GM19372 (cell line): Measurements from ENCODE around the gene UGT2A1.
A peak's percentile ranks its signal among the peaks of the same experiment; 100 is the strongest.
"Not testable (repeated sequence)": the region's sequence is repeated elsewhere in the genome, so short reads cannot be mapped to it uniquely, and the experiment has no call there.

ENCODE experiments used
- ATAC-seq: cut with Tn5 transposase; IDR thresholded peaks from one replicate; pipeline ENCODE4 v1.9.1; 2021; ENCODE audit warnings: mild to moderate bottlenecking, low read depth, moderate library complexity; ENCODE audit not compliant: unreplicated experiment

Gene UGT2A1

DNA sequence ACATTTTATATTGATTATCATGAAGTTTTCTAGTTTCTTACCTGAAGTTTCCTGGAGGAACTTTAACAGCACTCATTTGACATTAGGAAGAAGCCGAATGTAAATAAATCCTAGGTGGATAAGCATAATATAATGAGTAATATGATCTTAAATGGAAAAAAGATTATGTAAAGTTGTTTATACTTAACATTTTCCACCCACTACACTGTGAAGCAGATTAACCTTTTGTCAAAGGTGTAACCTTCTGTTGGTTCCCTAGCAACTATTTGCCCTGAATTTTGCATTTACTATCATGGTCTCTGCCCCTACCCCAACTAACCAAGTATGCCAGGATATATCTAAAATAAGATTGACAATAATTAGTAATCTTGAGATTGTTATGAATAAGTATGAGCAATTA, at the start of gene UGT2A1:
TSS of gene UGT2A1 (minus strand) at position 101 of the 400 bp plus-strand sequence. CDS start 5,603 bp downstream, outside the sequence.
- no peak for ATAC-seq

DNA sequence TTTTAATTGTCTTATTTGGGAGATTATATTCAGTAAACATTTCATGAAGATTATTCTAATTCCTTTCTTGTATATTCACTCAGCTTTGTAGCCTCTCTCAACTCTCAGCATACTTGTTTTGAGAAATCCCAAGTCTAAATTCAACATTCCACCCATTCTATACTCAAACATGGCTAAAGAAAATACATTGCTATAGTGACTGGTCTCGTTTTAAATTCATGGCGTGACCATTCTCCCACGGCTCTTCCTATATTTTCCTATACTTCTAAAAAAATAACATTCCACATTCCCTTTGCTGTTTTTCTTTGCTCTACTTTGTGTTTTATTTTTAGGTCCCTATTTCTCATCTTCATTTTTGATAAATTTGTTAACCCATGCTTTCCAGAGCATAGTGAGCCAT, 49.2 kb upstream of the UGT2A1 start:
- ATAC-seq = no peak

DNA sequence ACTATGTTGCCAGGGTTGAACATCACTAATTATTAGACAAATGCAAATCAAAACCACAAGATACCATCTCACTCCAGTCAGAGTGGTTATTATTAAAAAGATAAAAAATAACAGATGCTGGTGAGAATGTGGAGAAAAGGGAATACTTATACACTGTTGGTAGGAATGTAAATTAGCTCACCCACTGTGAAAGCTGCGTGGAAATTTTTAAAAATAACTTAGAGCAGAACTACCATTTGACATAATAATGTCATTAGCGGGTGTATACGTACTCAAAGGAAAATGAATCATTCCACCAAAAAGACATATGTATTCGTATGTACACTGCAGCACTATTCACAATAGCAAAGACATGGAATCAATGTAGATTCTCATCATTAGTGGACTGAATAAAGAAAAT, 48.6 kb upstream of the UGT2A1 start:
- ATAC-seq = no peak

DNA sequence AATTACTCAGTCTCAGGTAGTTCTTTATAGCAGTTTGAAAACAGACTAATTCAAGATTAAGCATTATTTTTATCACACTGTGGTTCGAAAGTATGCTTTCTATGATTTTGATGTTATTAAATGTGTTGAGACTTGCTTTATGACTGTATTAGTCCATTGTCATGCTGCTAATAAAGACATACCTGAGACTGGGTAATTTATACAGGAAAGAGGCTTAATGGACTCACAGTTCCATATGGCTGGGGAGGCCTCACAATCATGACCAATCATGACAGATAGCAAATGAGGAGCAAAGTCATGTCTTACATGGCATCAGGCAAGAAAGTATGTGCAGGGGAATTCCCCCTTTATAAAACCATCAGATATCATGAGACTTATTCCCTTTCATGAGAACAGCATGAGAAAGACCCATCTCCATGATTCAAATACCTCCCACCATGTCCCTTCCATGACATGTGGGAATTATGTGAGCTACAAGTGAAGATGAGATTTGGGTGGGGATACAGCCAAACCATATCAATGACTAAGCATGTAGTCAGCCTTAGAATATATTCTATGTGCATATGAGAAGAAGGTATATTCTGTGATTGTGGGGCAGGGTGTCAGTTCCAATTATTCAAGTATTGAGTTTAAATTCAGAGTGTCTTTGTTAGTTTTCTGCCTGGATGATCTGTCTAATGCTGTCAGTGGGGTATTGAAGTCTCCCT, 44.6 kb upstream of the UGT2A1 start:
- ATAC-seq = no peak

DNA sequence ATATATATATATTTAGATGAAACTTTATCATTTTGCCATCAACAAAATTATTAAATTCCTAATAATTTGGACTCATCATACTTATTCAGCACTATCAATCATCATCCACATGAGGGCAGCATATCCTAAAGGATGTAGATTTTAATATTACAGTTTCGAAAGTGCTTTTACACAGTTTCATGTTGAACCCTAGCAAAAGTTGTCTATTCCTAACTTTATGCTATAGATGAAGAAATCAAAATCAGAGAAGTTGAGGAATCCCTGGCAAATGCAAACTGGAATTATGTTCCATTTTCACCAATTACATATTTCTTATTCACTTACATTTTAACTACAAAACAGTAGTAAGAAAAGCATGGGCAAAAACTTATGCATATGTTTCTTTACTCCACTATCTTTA, 36.6 kb upstream of the UGT2A1 start:
- peak; percentile 54 for ATAC-seq

DNA sequence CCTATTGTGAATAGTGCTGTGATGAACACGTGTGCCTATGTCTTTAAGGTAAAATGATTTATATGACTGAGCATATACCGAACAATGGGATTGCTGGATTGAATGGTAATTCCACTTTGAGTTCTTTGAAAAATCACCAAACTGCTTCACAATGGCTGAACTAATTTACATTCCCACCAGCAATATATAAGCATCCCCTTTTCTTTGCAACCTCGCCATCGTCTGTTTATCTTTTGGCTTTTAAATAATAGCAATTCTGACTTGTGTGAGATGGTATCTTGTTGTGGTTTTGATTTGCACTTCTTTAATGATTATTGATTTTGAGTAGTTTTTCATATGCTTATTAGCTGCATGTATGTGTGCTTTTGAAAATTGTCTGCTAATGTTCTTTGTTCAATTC, 31.8 kb upstream of the UGT2A1 start:
- ATAC-seq = no peak

DNA sequence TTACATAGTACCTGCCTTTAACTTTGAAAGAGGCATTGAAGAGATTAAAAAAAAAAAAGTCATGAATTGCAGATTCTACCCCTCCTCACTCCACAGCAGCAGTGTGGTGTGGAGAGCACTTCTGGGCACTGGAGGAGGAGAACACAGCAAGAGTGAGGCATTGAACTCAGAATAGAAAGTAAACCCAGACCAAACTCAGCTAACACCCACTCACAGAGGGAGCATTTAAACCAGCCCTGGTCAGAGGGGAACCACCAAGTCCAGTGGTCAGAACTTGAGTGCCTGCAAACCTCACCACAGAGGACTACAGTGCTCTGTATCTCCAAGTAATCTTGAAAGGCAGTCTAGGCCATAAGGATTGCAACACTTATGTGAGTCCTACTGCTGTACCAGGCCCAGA, 15.6 kb upstream of the UGT2A1 start:
- ATAC-seq = no peak

DNA sequence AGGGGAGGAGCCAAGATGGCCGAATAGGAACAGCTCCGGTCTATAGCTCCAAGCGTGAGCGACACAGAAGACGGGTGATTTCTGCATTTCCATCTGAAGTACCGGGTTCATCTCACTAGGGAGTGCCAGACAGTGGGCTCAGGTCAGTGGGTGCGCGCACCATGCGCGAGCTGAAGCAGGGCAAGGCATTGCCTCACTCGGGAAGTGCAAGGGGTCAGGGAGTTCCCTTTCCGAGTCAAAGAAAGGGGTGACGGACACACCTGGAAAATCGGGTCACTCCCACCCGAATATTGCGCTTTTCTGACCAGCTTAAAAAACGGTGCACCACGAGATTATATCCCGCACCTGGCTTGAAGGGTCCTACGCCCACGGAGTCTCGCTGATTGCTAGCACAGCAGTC, 11.0 kb upstream of the UGT2A1 start:
- ATAC-seq = not testable (repeated sequence)

DNA sequence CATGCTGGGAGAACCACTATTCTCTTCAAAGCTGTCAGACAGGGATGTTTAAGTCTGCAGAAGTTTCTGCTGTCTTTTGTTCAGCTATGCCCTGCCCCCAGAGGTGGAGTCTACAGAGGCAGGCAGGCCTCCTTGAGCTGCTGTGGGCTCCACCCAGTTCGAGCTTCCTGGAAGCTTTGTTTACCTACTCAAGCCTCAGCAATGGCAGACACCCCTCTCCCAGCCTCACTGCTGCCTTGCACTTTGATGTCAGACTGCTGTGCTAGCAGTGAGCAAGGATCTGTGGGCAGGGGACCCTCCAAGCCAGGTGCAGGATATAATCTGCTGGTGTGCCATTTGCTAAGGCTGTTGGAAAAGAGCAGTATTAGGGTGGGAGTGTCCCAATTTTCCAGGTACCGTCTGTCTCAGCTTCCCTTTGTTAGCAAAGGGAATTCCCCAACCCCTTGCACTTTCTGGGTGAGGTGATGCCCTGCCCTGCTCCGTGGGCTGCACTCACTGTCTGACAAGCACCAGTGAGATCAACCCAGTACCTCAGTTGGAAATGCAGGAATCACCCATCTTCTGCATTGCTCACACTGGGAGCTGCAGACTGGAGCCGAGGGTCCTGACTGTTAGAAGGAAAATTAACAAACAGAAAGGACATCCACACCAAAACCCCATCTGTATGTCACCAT, 8.2 kb upstream of the UGT2A1 start:
- ATAC-seq = not testable (repeated sequence)

DNA sequence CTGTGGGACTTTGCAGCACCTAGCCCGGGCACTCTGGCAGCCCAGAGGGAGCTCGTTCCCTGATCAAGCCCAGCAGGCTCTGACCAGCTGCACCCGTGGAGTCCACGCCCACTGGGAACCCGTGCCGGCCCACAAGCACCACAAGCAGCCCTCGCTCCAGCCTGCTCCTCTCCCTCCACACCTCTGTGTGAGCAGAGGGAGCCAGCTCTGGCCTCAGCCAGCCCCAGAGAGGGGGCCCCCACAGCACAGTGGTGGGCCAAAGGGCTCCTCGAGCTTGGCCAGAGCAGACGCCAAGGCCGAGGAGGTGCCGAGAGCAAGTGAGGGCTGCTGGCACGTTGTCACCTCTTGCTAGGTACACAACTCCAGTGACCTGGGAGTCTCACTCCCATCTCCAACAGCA, 5.1 kb upstream of the UGT2A1 start:
- no peak for ATAC-seq

DNA sequence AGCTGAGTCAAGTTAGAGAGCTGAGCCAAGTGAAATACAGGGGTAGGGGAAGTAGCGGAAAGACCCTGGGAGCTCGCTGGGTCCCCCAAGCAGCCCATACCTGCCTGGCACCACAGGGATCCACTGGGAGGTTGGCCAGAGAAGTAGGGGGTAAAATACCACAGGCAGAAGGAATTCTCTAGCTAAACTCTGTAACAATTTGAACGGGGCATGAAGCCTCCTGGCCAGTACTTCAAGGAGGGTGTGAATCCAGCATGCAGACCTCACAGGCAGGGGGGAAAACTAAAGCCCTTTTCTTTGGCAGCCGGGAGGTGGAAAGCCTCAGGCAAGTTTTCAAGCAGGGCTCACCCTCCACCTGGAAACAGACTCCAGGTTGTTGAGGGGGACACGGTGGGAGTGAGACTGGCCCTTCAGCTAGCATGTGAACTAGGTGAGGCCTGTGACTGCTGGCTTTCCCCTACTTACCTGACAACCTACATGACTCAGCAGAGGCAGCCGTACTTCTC, 3.7 kb upstream of the UGT2A1 start:
- no peak for ATAC-seq

DNA sequence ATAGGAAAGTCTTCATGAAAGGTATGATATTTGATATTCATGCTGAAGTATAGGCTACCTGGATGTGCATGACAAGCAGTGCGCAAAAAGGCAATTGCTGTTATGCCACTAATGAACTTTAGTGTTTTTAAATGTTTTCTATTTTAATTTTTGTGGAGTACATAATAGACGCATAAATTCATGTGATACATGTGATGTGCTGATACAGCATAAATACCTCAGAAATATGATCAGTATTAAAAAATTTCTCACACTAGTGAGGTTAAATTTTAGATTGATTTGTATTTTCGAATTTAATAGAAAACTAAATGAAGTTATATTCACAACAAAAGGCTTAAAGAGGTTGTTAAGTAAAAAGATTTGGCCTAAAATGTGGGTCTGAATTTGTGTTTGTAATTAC, 2.2 kb downstream of the UGT2A1 start:
- no peak for ATAC-seq

DNA sequence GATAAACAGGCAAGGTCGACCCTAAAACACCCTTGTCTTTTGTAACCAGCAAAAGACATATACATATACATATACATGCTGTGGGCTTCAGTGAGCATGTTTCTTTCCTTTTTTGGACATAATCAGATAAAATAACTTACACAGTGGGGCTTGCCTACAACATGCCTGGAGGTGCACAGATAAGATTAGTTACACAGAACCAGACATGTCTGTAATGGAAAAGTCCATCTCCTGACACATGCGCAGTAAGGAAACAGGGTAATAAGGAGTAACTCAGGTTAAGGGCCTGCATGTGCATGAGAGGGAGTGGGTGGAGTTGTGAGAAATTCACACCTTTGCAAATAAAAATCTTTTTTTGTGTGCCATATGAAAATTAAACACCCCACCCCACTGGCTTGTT, 3.4 kb downstream of the UGT2A1 start:
- no peak for ATAC-seq

DNA sequence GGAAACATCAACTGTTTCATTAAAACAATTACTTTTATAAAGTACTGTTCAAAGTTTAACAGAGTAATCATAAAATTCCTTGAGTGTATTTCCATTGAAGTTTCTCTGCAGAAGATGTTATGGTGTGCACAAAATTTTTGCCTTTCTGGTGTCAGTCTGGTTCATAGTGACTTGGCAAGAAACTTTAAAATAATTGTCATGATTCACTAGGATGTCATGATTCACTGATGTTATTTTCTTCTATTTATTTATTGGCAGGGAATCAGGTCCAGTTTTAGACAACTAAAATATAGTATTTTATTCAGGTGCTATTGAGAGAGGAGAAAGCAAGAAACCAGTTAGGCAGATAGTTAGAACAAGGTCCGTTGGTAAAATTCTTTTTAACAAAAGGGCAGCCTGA, 3.8 kb downstream of the UGT2A1 start:
- ATAC-seq = no peak

DNA sequence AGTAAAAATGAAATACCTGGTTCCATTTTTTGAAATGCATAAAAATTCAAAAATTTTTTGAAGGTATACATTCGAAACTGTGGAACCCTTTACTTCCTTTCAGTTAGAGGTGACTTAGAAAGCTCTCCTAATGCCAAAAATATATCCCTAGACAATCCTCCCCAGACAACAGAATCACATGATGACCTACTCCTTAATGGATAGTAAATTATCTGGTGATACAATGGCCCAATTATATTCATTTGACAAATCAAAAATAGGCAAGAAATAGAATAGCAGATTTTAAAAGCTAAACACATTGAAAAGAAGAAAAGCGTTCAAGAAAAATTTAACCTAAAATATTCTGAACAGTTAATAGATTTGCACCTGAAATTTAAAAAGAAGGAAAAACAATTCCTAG, 10.1 kb downstream of the UGT2A1 start:
- no peak for ATAC-seq

DNA sequence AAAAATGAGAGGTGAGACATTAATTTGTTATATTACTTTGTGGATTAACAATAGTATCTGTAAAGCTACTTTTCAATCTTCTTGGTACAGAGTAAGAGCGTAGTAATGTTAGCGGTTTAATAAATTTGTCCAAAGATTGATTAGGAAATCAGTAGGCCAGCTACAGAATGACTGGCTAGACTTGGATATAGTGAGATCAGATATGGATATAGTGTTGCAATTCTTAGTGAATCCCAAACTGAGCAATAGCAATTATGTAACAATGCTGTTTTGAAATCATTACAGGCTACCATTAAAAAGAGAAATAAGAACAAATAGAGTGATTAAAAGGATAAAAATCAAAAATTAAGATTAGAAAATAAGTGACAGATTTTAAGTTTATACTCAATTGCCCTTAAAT, 12.8 kb downstream of the UGT2A1 start:
- ATAC-seq = no peak

DNA sequence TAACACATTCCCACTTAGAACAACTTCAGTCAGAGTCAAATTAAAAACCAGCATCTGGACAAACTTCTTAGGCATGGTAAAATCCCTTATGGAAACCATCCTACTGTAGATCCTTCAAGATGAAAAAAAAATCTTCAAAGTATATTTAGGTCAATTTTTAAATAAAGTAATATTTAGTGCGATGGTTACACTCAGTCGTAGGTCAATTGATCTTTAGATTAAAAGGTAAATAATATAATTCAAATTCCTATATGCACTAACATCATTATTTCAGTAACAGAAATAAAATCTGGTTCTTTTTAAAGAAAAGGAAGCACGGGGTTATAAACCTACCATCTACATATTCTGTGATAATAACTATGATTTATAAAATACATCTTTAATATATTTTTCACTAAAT, 13.5 kb downstream of the UGT2A1 start, which contains the start of gene UGT2A2:
TSS of gene UGT2A2 (minus strand) at position 101 of the 400 bp plus-strand sequence. CDS start at position 99, 2 bp downstream.
- ATAC-seq = no peak

DNA sequence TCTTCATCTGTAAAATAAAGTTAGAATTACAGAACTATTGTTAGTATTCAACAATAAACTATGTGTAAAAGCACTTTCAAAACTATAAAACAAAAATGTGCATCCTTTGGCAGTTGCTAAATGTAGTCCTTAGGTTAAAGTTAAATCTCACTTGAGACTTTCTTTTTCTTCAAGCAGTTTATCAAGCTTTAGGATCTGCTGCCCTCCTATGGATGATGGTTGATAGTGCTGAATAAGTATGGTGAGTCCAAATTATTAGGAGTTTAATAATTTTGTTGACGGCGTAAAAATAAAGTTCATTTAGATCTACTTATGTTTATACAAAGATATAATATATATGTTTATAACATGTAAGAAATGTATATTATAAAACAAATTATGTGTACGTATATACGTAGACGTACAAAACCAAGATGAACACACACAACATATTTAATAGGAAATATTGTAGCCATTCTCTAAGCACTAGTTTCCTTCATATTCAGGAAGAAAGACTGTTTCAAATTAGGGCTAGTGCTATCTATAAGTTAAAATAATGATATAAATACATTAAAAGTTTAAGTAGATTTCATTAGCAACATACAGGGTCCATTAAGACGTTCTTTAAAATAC, 35.9 kb downstream of the UGT2A1 start:
- ATAC-seq = no peak

DNA sequence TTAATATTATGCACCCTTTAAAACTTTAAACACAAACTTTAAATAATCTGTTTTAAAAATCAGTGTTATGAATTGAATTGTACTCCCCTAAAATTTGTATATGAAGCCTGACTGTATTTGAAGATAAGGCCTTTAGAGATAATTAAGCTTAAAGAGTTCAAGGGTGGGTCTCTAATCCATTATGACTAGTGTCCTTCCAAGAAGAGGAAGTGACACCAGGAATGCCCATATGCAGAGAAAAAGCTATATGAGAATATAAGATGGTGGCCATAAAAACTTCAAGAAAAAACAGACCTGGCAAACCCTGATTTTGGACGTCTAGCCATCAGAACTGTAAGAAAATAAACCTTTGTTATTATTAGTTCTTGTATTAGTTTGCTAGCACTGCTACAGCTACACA, 42.6 kb downstream of the UGT2A1 start:
- no peak for ATAC-seq

DNA sequence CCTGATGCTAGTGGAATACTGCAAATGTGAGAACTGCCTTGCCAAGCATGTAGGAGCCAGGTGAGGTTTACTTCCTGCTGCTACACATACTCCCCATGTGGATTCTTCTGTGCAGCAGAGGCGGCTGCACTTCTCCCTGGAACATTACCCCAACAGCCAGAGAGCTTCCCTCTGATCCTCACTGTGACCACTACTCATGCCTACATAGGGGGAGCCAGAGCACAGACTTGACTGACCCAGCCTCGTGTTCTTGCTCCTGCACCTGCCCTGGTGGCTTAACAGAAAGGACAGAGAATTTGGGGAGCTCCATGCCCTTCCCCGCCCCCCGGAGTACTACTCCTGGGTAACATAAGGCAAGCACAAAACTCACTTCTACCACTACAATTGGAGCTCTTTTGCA, 52.0 kb downstream of the UGT2A1 start:
- no peak for ATAC-seq

DNA sequence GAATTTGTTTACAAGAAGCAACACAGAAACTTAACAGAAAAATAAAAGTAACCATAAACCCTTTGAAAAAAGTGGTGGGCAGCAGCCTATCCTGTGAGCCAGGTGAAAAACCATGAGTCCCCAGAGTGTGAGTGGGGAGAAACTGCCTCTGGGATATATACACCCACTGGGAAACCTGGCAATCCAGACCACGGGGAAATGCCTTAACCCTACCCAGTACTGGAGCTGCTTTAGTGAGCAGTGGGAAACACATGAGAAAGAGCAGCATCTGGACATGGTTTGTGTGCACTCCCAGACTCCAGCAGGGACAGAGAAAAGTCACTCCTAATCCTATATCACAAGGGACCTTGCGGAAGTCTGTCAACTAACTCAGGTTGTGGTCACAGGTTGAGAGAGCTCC, 53.0 kb downstream of the UGT2A1 start:
- no peak for ATAC-seq

DNA sequence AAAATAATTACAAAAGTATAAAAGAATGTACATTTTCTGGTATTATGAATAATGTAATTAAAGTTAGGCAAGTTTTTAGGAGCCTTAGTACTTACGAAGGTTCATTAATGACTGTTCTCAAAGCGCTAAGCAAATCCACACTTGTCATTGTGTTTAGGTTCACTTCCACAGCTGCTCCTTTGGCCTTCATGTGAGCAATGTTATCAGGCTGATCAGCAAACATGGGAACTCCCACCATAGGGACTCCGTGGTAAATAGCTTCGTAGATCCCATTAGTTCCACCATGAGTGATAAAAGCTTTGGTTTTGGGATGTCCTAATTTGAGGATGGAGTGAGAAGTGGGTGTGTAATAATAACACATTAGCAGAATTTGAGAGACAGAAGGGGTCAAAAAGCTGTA, 58.7 kb downstream of the UGT2A1 start:
- ATAC-seq = no peak
